Activated effector memory CD4-positive, alpha-beta T cell treated with Interleukin-2 at 50 U/mL for 16 hours (primary cell): ENCODE results near the gene ERN1.
"Not testable (repeated sequence)": the region's sequence is repeated elsewhere in the genome, so short reads cannot be mapped to it uniquely, and the experiment has no call there.

ENCODE experiments used
- DNase-seq: peaks from one replicate; pipeline ENCODE4 v3.0.0-alpha.2; 2020

The ERN1 gene

DNA sequence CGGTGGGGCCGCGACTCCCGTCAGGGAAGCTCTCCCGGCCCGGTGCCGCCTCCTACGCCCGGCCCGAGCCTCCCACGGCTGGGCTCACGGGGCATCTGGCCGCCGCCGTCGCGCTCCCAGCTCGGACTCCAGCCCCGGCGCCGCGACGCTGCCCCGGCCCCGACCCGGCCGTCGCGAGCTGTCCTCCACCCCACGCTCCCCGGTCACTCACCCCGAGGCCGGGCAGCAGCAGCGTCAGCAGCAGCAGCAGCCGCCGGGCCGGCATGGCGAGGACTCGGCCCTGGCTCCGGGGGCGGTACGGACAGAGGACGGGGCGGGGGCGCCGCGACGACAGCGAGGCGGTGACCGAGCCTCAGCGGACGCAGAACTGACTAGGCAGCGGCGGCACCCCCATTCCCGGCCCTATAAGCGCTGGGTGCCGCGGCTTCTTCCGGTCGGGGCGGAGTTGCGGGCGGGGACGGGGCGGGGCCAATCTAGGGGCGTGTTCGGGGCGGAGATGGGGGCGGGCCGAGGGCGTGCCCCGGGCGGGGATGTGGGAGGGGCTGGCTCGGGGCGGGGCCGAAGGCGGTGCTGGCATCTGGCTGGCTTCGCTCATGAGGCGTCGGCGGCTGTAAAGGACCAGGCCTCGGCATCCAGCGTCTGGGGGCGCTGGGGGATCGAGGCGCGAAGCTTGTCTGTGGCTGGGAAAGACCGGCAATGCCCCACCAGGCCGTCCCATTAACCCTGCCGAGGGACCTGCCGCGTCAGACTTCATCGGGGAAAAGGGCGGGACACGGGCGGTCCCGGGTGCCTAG, at the start of gene ERN1:
Gene ERN1, minus strand, starts transcription at position 380 of the 794 bp plus-strand sequence. Its CDS starts 115 bp downstream, at position 265.
- peak; percentile 83 for DNase-seq

DNA sequence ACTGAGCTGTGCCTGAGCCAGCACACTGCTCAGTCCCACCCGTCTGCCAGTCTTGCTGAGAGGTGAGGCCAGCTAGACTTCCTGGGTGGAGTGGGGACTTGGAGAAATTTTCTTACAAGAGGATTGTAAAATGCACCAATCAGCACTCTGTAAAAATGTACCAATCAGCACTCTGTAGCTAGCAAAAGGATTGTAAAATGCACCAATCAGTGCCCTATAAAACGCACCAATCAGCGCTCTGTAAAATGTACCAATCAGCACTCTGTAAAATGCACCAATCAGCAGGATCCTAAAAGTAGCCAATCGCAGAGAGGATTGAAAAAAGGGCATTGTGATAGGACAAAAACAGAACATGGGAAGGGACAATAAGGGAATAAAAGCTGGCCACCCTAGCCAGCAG, 49.1 kb upstream of the ERN1 start:
- not testable (repeated sequence) for DNase-seq

DNA sequence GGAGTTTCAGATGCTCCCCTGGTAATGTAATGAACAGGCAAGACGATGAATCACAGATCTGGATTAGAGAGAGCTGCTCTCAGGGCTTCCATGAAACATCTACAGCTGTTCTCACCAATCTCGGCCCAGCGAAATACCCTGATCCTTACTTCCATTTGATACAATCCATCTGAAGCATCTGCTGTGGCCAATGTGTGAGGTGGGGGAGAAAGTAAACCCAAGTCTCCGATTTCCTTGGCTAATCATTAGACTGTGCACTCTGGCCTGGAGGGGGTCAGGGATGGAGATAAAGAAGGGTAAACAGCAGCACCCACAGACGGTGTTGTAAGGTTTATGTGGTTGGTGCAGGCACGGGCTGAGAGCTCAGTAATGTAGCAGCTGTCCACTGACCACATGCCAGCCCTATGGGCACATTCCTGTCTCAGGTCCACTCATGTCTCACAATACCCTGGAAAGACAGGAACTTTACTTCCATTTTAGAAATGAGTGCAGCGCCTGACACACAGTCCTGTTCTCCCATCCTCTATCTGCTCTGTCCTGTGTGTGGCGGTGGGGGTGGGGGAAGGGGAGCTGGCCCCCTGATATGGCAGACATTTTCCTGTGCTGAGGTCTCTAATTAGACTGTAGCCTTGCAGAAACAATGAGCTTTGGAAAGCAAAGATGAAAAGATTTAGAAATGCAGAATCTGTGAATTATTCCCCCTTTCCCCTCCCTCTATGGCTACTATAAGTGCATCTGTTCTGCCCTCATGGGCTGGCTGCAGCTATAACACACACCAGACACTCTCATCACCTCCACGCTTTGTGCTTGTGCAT, 48.3 kb upstream of the ERN1 start:
- DNase-seq = no peak

- DNase-seq = no peak
Observed at GRCh38 chr17:64177311-64178010, 47.5 kb upstream of the ERN1 start.

- DNase-seq = no peak
Observed at GRCh38 chr17:64176556-64176955, 46.6 kb upstream of the ERN1 start.

GRCh38 chr17:64174686-64175456, 44.9 kb upstream of the ERN1 start:
- no peak for DNase-seq

GRCh38 chr17:64173646-64174045, 43.7 kb upstream of the ERN1 start:
- DNase-seq = no peak

GRCh38 chr17:64172510-64172909, 42.6 kb upstream of the ERN1 start:
- DNase-seq = no peak

DNA sequence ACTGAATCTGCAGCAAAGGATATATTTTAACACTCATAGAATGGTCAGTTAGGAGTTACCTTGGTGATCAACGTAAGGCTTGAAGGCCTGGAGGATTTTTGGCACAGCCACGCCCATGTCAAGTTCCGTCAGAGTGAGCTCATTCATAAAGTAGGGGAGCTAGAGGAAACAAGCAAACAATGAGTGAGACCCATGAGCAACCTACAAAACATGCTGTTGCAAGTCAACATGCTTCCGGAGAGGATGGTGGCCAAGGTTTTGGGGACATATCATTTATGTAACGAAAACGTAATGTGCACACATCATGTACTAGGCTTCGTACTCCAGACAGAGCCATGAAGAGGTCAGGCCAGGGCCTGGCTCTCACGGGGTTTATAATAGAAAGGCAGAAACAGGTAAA, 41.1 kb upstream of the ERN1 start:
- no peak for DNase-seq

DNA sequence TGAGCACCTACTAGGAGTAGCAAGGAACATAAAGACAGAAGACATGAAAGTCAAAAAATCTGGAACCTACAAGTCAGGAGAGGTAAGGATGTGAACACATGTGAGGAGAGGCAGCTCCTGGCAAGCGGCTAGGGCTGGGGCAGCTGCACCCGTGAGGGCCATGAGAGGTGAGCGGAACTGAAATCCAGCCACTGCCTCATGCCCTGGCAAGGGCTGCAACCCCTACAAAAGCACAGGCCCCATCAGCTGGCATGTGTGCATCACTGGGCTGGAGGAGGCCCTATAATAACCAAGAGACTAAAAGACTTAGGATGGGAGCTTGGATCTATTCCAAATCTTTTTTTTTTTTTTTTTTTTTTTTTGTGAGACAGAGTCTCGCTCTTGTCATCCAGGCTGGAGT, 40.3 kb upstream of the ERN1 start:
- no peak for DNase-seq

DNA sequence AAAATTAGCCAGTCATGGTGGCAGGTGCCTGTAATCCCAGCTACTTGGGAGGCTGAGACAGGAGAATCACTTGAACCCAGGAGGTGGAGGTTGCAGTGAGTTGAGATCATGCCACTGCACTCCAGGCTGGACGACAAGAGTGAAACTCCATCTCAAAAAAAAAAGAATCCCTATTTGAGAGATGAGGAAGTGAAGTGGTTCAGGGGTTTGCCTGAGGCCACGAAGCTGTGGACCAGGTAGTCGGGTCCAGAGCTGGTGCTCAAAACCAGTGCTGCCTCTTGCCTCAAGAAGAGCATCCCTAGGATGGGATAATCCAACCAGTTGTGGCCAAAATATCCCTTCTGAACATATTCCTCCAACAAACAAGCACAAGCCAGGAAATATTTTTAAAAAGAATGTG, 37.7 kb upstream of the ERN1 start:
- not testable (repeated sequence) for DNase-seq

- DNase-seq = no peak
Observed at GRCh38 chr17:64166876-64167275, 36.9 kb upstream of the ERN1 start.

DNA sequence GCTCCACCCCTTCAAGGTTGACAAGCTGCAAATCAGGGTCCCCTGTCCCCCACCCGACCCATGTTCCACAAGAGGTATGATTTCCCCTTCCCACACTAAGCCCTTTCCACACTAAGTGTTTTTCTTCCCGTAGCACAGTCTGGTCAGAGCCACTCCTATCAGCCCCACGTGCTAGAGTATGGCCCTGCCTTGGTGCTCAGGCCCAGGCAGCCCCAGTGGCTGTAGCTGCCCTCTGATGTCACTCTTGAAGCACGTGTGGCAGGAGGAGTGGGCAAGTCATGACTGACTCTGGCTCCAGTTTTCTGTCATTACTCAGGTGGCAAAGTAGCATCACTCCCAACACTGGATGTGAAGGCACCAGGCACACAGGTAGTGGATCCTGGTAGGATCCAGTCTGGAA, 35.4 kb upstream of the ERN1 start:
- no peak for DNase-seq

DNA sequence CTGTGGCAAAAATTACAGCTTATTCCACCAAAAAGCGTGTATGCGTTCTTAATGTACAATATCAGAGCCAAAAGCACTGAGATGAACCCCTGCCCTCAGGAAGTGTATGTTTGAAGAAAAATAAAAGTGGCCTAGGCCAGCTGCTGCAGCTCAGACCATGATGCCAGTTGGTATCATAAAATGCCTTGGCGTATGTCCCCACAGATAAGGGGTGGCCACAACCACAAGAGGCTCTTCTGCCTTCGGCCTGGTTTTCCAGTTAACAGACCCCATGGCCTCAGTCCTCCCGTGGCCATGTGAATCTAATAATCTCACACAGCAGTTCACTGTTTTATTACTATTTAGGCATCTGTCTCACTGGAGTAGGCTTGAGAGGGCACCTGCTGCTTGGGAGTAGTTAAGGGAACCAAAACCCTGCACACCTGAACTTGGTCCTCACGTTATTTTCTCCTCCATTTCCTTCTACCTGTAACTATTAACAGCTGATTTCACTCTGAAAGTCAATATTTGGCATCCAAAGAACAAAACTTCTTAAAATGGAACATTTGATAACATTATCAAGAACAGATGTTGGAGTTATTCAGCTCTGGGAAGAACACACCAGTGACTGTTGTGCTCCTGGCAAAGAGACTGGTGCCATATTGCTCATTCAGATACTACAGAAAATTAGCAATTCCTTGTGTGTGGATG, 34.8 kb upstream of the ERN1 start:
- DNase-seq = no peak

DNA sequence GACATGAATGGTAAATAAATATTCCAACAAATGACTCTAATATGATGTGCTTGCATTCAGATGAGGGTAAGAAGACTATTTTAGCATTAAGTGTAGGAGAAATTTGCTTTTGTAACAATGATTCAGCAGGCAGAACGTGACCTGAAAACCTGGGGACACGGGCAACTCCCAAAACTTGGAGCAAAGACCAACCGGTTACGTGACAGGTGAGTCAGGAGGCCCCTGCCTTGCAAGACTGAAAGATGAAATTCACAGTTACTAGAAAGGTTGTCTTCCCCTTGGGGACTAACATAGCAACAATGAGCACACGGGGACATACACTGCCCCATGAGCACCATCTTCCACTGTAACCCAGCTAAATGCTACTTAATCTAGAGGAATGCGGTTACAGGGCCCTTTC, 33.5 kb upstream of the ERN1 start:
- no peak for DNase-seq

DNA sequence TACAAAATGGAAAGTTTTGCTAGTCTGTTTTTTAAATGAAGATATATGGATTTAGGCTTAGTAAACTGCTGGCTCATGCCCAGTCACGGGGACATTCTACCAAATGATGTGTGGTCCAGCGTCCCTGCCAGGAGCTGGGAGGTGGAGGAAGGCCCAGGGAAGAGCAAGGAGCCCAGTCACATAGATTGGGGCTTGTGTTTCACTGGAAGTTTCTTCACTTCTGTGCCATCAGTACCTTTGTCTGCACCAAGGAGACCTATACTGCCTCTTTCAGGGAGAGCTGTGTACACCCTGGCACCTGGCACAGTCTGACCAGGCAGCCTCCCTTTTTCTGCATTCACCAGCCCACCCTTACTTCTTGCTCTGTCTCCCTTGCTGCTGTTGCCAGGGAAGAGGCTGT, 32.6 kb upstream of the ERN1 start:
- DNase-seq = no peak

DNA sequence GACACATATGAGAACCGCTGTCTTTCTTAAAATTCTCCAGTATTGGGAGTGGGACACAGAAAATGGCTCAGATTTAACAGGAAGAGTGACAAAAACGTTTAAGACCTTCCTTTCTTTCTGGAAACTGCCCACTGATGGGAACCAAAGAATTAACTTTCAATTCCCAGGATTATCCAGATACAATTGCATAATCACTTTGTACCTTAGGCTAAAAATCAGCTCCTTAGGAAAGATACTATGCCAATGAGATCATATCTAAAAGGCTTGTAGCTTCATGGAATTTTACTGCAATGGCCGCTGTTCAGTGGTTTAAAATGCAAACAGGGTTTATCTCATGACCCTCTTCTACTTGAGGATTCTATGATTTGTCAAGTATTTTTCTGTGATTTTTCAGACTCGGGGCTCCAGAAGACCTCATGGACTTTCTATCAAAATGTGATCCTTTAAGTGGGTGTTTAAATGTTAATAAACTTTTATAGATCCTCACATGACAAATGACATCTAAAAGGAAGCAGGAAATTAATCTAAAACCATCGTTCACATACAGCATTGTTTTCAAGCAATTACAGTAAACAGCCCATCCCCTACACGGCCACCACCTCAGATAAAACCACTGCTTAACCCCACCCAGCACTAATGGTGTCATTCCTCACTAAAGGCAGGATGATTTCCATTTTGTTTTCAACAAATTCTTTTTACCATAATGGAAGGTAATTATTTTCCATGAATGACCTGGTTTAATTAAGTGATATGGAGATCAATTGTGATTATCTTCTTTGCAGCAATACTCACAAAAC, 31.6 kb upstream of the ERN1 start:
- DNase-seq = no peak

- DNase-seq = no peak
Observed at GRCh38 chr17:64160378-64160777, 30.4 kb upstream of the ERN1 start.

GRCh38 chr17:64158831-64159590, 29.1 kb upstream of the ERN1 start:
- no peak for DNase-seq

GRCh38 chr17:64158406-64158805, 28.5 kb upstream of the ERN1 start:
- DNase-seq = no peak
